GM12864 (cell line): ENCODE data around the gene DRICH1.
"Not testable (repeated sequence)": the region's sequence is repeated elsewhere in the genome, so short reads cannot be mapped to it uniquely, and the experiment has no call there.

ENCODE experiments used
- DNase-seq: peaks from one replicate; pipeline ENCODE4 v3.0.0-alpha.2; 2011; ENCODE audit warnings: low read depth
- H3K4me3 ChIP-seq: 2 replicates; pipeline ENCODE4 v1.5.1; 2011; ENCODE audit warnings: mild to moderate bottlenecking, low read depth, low read length, control low read depth
- CTCF ChIP-seq: IDR thresholded peaks from 2 replicates; pipeline ENCODE4 v1.5.1; 2011; ENCODE audit warnings: low read depth, mild to moderate bottlenecking, moderate library complexity, low read length, control low read depth, inconsistent platforms; ENCODE audit errors: missing control alignments

Gene DRICH1

GRCh38 chr22:23655891-23656475 lies 23.9 kb upstream of the DRICH1 start:
- no peak overlapping the region for H3K4me3 ChIP-seq
- TF ChIP-seq CTCF, result no peak
- DNase-seq, result no peak

GRCh38 chr22:23652711-23653110 lies 20.6 kb upstream of the DRICH1 start:
- DNase-seq, result no peak
- H3K4me3 ChIP-seq, result no peak overlapping the region
- no peak for TF ChIP-seq CTCF

GRCh38 chr22:23652286-23652685 lies 20.2 kb upstream of the DRICH1 start:
- no peak for DNase-seq
- TF ChIP-seq CTCF, result no peak
- no peak overlapping the region for H3K4me3 ChIP-seq

GRCh38 chr22:23651676-23652075 lies 19.6 kb upstream of the DRICH1 start:
- TF ChIP-seq CTCF, result no peak
- H3K4me3 ChIP-seq, result no peak overlapping the region
- no peak for DNase-seq

- DNase-seq, result no peak
- TF ChIP-seq CTCF, result no peak
- no peak overlapping the region for H3K4me3 ChIP-seq
Observed at GRCh38 chr22:23649071-23649501, 17.0 kb upstream of the DRICH1 start.

- DNase-seq, H3K4me3 ChIP-seq: not testable (repeated sequence)
Observed at GRCh38 chr22:23646526-23646925, 14.4 kb upstream of the DRICH1 start.

- DNase-seq, result not testable (repeated sequence)
Observed at GRCh38 chr22:23640206-23640605, 8.1 kb upstream of the DRICH1 start.

GRCh38 chr22:23639661-23640060 lies 7.5 kb upstream of the DRICH1 start:
- H3K4me3 ChIP-seq, result no peak overlapping the region
- no peak for TF ChIP-seq CTCF
- no peak for DNase-seq

More at GRCh38 chr22:23640206-23640605, 8.1 kb upstream of the DRICH1 start:
- H3K4me3 ChIP-seq, result not testable (repeated sequence)
